Right lobe of liver (tissue), 4 donors: ENCODE results near the gene GCSAM.

ENCODE experiments used
- POLR2A ChIP-seq: fragments of 450-650 bp; IDR thresholded peaks from one replicate; pipeline ENCODE4 v1.6.1; 2017; ENCODE audit warnings: antibody characterized with exemption, mild to moderate bottlenecking
- TF ChIP-seq, protein P1 (sequence below), 4 donors: fragments of 200-600 bp in 3 of 4; fragments of 450-650 bp in 1 of 4; IDR thresholded peaks; one replicate each; pipeline versions ENCODE4 v1.5.1 to v1.8.0; 2016 to 2022; ENCODE audit warnings: antibody characterized with exemption in 4 of 4, mild to moderate bottlenecking in 2 of 4
- donor health status: DM: no; HTN: no; CAD: no.
- donor health status: DM: no; HTN: no; CAD: no.
- donor health status: DM: no; HTN: yes; CAD: no.

DNA sequence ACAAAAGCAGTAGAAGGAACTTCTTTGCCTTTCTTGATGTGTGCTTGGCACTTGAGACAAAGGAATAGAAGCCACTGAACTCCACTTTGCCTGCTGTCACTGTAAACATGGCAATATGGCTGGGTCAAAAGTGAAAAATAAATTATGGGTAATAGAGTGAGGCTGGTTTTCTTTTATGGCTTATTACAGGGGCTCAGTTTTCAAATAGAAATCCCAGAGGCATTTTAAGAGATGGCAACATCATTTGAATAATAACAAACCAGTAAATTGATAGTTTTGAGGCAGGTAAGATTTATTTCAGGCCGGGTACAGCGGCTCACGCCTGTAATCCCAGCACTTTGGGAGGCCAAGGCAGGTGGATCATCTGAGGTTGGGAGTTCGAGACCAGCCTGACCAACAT, 44.1 kb downstream of the GCSAM start:
- TF ChIP-seq, protein P1, sequence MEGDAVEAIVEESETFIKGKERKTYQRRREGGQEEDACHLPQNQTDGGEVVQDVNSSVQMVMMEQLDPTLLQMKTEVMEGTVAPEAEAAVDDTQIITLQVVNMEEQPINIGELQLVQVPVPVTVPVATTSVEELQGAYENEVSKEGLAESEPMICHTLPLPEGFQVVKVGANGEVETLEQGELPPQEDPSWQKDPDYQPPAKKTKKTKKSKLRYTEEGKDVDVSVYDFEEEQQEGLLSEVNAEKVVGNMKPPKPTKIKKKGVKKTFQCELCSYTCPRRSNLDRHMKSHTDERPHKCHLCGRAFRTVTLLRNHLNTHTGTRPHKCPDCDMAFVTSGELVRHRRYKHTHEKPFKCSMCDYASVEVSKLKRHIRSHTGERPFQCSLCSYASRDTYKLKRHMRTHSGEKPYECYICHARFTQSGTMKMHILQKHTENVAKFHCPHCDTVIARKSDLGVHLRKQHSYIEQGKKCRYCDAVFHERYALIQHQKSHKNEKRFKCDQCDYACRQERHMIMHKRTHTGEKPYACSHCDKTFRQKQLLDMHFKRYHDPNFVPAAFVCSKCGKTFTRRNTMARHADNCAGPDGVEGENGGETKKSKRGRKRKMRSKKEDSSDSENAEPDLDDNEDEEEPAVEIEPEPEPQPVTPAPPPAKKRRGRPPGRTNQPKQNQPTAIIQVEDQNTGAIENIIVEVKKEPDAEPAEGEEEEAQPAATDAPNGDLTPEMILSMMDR (IDR thresholded peaks at IDR 0.05) = no peak
- no peak for TF ChIP-seq POLR2A
